ENCODE measurements around the gene PIP4K2B.
A peak's percentile ranks its signal among the peaks of the same experiment; 100 is the strongest.

Gene PIP4K2B

DNA sequence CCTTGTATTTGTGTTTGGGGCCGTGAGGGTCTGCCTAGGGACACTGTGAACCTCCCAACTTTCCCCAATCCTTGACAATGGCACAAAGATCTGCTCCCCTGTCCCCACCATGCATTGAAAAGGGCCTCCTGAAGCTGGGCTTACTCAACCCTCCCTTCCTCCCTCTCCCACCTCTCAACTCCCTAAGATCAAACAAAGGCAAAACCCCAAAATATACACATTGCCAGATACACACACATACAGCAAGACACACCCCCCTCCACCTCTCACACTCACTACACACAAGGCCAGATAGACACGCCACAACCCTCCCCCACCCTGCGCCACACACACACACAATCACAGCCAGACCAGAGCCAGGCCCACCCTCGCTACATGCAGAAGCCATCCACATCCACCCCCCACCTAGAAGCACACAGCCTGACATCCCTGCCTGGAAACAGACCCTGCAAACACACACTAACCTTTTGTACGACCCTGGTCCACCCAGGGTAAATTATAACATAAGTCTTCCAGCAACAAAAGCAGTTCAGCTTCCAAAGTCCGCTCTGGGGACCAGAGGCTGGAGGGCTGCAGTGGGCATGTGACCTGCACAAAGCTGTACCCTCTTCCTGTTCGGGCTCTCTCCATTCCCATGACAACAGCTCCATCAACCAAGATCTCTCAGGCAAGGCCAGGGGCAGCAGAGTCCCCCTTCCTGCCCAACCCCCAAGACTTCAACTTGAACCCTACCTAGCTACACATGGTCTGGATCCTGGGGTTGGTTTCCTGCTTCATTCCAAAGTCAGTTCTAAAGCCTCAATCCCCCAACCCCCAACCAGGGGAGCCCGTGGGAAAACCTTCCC, 53.1 kb downstream of the PIP4K2B start:
- DNase-seq (ENCODE audit: low read depth): no peak

DNA sequence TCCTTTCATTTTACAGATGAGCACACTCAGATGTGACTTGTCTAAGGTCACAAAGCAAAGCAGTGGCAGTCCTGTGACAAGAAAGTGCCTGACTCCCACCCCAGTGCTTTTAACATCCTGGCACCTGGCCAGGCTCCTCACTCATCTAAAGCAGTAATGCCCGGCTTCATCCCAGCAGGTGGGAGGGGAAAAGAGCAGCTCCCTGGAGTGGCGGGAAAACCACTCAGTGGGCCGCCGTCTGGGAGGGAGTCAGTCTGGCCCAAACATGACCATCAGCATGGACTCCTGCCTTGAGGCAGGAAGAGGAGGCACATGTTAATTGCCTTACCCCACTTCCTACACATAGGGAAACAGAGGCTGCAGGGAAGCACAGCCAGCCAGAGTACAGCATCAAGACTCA, 53.8 kb downstream of the PIP4K2B start:
- DNase-seq (ENCODE audit: low read depth): no peak

DNA sequence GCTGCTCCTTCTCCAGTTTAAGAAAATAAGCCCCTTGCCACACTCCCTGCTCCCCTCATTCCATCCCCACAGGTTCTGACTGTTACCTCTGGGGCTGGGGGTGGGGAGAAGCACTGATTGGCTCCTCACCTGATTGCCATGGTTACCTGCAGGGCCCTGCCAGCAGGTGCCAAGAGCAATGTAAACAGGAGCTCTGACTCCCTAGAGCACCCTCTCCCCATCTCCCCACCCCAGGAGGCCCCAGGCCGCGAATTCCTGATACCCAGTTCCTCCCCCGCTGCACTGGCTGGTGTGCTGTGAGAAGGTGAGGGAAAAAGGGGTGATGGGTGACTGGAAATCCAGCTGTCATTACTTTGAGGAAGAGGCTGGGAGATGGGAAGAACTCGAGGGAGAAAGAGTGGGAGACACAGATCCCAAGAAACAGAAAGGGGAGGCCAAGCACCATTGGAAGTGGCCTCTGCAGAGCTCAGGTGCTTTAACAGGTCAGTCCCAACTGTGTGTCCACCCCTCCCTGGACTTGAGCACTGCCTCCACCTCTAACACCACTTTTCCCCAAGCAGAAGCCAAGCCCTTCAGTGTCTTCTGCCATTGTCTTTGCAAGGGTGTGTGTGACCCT, 55.7 kb downstream of the PIP4K2B start:
- no peak for DNase-seq (ENCODE audit: low read depth)

DNA sequence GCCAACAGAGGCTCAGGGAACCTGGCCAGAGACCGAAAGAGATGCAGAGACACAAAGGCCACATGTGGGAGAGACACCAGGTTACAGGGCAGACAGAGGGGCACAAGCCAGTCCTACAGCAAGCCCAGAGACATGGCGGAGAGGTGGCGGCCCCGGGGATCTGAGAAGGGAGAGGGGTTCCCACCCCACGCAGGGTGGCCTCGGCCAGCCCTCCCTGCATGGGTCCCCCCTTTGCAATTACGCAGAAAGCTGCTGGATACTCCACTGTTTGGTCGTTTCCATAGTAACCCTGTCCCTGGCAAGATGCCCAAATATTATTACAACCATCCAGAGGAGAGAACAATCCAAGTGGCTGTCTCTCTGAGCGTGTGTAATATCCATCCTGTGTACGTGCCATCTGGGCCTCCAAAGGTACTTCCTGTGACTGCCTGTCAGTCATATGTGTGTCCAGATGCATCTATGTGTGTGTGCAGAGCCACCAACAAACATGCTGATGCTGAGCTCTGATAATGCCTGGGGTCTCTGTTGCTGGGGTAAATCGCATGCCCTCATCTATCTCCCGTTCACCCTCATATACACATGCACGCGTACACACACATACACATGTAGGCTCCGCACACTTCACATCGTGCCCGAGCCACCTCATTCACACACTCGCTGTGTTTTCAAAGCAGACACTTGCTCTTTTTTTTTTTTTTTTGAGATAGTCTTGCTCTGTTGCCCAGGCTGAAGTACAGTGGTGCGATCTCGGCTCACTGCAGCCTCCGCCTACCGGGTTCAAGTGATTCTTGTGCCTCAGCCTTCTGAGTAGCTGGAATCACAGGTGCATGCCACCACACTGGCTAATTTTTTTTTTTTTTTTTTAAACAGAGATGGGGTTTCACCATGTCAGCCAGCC, 56.7 kb downstream of the PIP4K2B start:
- DNase-seq (ENCODE audit: low read depth): no peak

DNA sequence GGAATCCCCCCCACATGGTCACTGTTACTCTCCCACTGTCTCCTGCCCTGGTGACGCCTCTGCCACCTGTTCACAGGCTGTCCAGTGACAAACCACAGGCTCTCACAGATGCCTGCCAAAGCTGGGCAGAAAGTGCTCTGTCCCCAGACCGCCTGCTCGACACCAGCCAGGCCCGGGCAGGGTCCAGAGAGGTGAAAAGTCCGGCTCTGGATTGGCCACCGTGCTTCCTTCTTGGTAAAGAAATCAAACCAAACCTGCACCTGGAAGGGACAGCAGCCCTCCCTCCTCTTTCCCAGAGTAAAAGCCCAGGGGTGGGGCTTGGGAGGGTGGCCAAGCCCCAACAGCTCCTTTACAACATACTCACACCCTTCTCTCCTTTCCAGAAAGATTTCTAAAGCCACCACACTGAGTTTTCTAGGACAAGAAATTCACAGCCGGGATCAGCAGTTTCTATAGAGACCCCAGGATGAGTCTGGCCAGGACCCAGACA, 57.4 kb downstream of the PIP4K2B start:
- DNase-seq (ENCODE audit: low read depth): no peak

DNA sequence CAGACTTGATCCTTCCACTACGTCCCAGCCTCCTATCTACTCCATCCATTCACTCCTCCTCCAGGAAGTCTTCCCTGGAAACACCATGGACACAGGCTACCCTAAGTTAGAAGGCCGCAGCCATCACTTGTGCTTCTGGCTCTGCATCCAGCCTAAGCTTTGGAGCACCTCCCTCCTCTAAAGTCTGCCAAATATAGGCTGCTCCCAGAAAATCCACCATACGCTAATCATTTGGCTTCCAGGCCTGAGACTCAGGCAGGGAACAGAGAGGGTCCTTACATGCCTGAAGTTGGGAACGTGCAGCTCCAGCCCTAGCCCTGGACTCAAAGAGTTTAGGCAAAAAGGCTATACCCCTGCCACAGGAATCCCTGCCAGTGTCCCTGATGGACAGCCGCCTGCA, 57.9 kb downstream of the PIP4K2B start:
- DNase-seq (ENCODE audit: low read depth): no peak

DNA sequence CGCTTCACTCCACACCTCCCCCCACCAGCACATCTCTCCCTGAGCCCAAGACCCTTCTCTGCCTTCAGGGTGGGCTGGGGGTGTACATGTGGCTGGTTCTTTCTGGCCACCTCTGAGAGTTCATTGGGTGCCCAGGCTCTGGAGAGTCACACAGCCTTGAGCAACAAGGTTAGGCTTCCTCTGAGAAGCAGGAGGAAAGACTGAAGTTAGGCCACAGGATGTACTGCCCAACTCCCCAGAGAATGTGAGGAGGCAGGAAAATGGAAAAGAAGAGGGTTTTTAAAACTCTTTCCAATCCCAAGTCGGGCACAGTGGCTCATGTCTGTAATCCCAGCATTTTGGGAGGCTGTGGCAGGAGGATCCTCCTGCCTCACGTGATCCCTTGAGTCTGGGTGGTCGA, 58.5 kb downstream of the PIP4K2B start:
- no peak for DNase-seq (ENCODE audit: low read depth)

DNA sequence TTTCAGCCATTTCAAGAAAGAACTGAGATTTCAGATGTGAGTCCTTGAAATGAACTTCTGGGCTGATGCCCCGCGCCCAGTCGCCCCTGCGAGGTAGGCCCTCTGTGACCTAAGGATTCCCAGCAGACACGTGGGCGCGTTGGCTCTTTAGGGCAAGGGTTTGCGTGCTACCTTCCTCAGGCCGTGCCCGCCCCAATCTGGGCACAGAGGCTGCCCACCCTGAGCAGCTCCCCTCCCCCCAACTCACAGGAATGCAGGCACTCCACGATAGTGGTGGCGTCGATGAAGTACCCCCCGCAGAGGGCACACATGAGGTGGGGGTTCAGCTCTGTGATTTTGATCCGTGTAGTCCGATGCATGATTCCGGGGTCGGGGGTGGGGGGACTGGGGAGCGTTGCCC, 59.3 kb downstream of the PIP4K2B start:
- no peak for DNase-seq (ENCODE audit: low read depth)

DNA sequence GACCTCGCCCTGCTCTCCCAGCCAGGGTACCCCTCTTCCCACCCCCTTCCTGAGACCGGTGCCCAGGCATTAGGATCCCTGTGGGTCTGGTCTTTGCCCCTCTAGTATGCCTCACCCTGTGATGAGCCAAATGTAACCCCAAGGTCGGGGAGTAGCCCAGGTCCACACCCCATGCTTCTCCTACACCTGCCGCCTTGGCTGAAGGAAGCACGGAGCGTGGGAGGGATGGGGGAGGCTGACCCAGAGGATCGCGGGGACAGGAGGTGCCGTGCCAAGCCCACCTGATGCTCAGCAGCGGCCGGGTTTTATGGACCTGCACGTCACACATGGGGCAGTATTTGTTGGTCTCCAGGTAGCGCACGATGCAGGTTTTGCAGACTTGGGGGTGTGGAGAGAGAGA, 60.1 kb downstream of the PIP4K2B start:
- DNase-seq (ENCODE audit: low read depth): no peak

DNA sequence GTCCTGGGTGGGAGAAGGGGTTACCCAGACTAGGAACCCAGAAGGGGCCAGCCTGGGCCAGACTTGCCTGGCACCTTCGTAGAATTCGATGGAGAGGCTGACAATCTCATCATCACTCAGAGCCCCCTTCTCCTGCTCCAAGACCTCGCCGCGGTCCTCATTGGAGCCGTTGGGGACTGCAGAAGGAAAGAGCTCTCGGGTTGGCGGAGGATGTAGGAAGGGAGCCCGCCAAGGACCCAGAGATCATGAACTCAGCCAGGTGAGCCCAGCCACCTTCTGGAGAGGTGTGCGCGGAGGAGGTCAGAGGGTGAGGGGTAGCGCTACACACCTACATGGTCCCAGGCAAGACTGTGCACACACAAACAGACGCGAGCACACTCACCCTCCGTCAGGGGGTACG, 60.7 kb downstream of the PIP4K2B start:
- DNase-seq (ENCODE audit: low read depth): no peak

DNA sequence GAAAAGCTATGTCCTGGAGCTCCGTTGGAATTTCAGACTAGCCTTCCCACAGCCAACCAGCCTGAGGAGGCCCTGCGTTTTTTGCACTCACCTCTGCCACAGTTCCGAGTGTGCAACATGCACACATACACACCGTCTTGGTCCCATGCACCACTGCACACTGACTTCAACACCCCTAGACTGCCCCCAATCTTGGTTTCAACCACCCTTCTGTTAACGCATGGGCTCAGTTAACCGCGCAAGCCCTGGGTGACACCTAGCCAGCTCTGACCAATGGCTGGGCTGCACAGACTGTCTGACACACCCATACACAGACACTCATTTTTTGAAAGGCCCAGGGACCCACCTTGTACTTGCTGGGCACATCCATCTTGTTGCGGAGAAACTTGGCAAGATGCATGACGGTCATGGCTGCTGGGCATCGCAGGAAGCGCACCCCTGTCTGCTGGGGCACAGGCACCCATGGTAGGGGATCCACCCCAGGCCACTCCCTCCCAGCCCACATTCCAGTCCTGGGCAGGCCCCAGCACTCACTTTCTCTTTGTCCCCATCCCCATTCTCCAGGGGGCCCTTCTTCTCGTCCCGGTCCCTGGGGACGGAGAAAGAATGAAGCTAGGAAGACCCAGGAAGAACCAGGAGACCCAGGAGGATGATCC, 61.2 kb downstream of the PIP4K2B start:
- DNase-seq (ENCODE audit: low read depth): no peak

DNA sequence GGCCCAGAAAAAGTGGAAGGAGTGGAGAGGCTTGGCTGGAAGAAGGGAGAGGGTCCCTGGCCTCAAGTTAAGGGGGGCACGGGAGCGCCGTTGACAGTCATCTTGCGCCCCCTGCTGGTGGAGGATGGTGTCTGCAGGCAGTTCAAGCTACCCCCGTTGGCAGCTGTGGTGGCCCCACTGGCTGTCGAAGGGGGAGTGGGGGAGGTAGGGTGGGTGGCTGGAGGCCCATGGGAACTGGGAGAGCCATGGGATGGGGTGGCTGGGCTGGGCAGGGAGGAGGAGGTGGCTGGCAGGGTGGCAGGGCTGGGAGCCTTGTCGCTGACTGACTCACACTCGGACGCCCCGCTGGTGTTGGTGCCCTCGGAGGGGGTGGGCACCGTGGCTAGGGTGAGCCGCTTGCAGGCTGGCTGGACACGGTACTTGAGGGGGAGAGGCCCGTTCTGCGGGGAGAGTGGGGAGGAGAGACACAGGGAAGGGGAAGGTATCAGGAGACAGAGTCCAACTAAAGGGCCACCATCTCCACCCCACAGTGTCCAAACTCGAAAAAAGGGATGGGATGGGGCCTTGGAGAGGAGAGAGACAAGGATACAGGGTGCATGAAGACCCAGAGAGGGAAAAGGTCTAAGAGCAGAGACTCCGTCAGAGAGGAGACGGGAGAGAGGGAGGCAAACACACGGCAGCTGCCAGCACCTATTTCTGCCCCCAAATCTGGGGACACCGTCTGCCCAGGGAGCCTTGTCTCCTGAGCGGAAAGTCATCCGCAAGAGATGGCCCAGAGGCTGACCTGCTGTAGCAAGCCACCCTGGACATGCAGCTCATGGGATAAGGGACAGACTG, 64.0 kb downstream of the PIP4K2B start:
- DNase-seq (ENCODE audit: low read depth): peak; percentile 64

DNA sequence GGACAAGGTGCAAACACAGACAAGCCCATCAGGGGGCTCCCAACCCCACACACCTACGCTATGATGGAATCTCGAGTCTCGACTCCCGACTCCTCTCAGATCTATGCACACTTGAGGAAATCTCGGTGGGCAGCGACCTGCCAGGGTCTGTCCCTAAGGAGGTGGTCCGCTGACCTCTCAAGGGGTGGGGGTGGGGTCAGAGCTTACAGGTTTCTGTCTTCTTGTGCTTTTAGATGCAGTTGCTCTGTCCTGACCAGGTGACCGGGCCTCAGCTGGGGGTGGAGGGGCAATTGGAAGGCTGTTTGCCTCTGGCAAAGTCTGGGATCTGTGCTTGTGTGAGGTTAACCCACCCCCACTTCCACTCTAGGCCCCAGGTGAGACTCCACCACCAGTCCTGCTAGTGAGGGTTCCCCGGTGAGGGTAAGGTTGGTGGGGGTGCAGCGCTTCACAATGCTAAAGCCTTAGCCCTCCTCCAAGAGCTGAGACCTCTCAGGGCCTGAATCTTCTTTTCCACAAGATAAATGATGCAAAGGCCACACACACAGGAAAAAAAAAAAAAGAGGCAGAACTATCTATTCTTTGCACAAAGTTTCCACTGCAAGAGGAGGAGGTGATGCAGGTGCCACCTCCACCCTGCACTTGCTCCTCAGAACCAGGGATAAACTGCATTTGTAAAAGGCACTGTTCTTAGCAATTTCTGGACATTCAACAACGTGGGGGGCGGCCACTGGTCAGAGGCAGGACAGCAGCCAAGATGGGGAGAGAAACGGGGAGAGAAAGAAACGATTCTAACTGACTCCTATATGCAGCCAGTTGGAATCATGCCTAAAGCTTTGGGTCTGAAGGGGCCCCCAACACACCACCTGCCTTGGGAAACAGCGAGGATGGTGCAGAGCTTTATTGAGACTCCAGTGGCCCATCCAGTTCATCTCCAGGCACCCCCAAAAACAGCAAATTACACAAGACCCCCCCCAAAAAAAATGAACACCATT, 65.1 kb downstream of the PIP4K2B start:
- DNase-seq (ENCODE audit: low read depth): no peak

DNA sequence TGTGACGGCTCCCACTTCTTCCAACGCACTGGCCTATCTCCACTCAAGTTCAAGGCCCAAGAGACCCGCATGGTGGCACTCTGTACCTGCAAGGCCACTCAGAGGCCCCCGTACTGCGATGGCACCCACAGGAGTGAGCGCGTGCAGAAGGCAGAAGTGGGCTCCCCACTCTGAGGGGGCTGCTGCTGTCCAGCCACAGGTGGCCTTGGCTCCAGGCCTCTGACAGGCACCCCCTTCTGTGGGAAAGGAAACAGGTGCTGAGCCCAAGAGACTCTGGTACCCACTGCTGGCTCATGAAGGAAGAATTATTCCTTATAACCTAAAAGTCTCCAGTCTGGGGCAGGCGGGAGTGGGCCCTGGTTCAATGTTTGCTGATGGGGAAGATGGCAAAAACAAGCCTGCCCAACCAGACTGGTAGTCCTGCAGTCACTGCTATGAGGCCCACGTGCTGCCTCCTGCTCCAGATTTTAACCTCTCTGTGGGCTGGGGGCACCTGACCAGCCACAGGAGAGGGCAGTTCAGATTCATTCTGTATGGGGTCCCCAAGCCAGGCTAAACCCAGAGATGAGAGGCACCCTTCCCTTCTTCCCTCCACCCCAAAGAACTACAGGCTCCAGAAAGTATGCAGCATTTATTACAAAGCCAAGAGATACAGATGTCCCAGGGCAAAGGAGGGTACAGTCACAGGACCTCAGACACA, 65.9 kb downstream of the PIP4K2B start:
- no peak for DNase-seq (ENCODE audit: low read depth)

DNA sequence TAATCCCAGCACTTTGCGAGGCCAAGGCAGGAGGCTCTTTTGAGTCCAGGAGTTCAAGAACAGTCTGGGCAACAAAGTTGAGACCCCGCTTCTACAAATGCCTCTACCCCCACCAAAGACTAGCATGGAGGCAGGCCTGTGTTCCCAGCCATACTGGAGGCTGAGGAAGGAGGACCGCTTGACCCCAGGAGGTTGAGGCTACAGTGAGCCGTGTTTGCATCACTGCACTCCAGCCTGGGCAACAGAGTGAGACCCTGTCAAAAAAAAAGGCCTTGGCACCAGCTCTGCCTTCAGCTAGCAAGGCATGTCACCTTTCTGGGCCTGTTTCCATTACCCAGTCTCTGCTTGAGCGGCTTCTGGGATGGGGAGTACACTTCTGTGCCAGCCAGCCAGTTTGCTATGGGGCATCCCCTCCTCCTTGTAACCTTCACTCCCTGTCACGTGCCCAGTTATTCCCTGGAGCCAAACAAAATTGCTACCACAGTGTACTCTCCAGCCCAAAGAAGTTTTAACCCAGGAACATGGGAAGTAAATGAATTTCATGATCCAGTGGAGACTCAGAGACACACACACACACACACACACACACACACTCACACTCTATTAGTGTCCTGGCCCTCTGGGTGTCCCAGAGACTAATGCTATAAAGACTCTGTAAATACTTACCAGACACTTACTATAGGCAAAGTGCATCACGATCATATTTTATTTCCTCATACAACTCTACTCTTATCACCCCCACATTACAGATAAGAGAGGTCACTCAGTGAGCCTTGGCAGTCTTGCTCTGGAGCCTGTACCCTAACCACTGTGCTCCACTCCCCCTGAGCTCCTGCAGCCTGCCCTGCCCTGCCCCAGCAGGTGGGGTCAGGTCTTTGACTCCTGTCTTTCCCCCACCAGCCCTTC, 66.7 kb downstream of the PIP4K2B start:
- DNase-seq (ENCODE audit: low read depth): no peak

DNA sequence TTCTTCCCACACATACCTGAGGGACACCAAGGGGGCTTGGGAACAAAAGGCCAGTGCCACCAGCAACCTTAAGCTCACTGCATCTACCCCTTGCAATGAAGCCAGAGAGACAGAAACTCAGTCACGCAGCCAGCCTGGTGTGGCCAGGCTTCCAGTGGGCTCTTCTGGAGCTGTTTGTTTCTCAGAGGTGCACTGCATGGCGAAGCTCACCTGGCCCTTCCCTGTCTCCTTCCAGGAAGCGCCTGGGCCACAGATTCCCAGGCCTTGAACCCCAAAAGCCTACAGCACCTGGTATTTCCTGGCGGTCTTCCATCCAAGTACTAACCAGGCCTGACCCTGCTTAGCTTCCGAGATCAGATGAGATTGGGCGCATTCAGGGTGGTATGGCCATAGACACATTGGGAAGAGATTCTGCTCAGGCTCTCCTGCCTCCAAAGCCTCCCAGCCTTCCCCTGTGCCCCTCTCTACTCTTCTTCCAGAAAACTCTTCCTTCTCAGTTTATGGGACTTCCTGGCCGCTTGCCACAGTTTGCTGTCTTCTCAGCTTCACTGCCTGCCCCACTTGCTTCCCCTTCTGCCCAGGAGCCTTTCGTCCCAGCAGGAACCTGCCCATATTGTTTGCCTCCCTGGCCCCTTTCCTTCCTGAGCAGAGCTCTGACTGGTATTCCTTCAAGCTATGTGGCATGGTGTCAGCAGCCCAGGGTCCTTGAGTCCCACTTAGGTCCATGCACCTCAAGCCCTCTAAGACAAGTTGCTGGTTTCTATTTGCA, 67.6 kb downstream of the PIP4K2B start:
- no peak for DNase-seq (ENCODE audit: low read depth)

All from stimulated activated CD8-positive, alpha-beta memory T cell treated with anti-CD3 and anti-CD28 coated beads, Interleukin-12 subunit alpha, Interleukin-12 subunit beta, amount 100 ng/mL, for 4 hours (primary cell).